ENCODE data around the gene RADIL. TPM values are rescaled to one million over a fixed set of nuclear protein-coding genes. Genes with fewer than 3 reads are reported as not detected.
A peak's percentile ranks its signal among the peaks of the same experiment; 100 is the strongest.

RADIL gene
- total and polyA plus RNA-seq, 2 of the 13 experiments (the other 11 are each of a cell fraction or from before 2014, with no cell fraction given) = 0.05 to 0.09 TPM

GRCh38 chr7:4830176-4830575 is 53.3 kb downstream of the RADIL start (continued):
- TF ChIP-seq BRF2 (CRISPR knock-in tag; IDR thresholded peaks at IDR 0.05) (no peak), SOX13 (IDR thresholded peaks at IDR 0.05) (no peak), SOX13 (CRISPR knock-in tag; conservative IDR thresholded peaks at IDR 0.05 in 1 of 2, IDR thresholded peaks at IDR 0.05 in 1 of 2) (peak in 1 of 2 experiments; percentile 22; a peak in 1 of 4 replicates), HOXA7 (CRISPR knock-in tag; IDR thresholded peaks at IDR 0.05) (no peak), BCL6 (CRISPR knock-in tag; IDR thresholded peaks at IDR 0.05) (peak; percentile 40; the same call in 1 of the 2 replicates), SALL1 (CRISPR knock-in tag; IDR thresholded peaks at IDR 0.05) (peak; percentile 79), ZMAT3 (CRISPR knock-in tag; conservative IDR thresholded peaks at IDR 0.05) (0 out of 2 replicates have a peak, but pooled peaks have one; percentile 40), CEBPG (CRISPR knock-in tag; IDR thresholded peaks at IDR 0.05) (peak; percentile 44), SIN3A (IDR thresholded peaks at IDR 0.05; ENCODE audit: borderline replicate concordance, low read depth, low read length) (no peak), FOSL1 (CRISPR knock-in tag; IDR thresholded peaks at IDR 0.05; ENCODE audit: borderline replicate concordance) (no peak), CHCHD3 (CRISPR knock-in tag; IDR thresholded peaks at IDR 0.05) (no peak), XRCC5 (optimal IDR thresholded peaks at IDR 0.05; ENCODE audit: low read length) (peak; percentile 99), ZNF530 (CRISPR knock-in tag; IDR thresholded peaks at IDR 0.05; ENCODE audit: low read depth) (no peak), XBP1 (CRISPR knock-in tag; IDR thresholded peaks at IDR 0.05) (no peak), HCFC1 (IDR thresholded peaks at IDR 0.05; ENCODE audit: low read depth, low read length) (no peak), ZBTB7A (CRISPR knock-in tag; IDR thresholded peaks at IDR 0.05) (peak; percentile 75; the same call in 1 of the 2 replicates), YEATS2 (CRISPR knock-in tag; IDR thresholded peaks at IDR 0.05; ENCODE audit: borderline replicate concordance) (peak; percentile 70; the same call in 1 of the 2 replicates), ZNF432 (CRISPR knock-in tag; IDR thresholded peaks at IDR 0.05; ENCODE audit: borderline replicate concordance) (no peak), PBX2 (CRISPR knock-in tag; IDR thresholded peaks at IDR 0.05) (no peak), ZKSCAN8 (CRISPR knock-in tag; IDR thresholded peaks at IDR 0.05; ENCODE audit: borderline replicate concordance) (0 out of 2 replicates have a peak, but pooled peaks have one; percentile 35), MNT (IDR thresholded peaks at IDR 0.05) (no peak), SP140L (CRISPR knock-in tag; IDR thresholded peaks at IDR 0.05; ENCODE audit: borderline replicate concordance) (no peak), AHR (CRISPR knock-in tag; IDR thresholded peaks at IDR 0.05) (0 out of 2 replicates have a peak, but pooled peaks have one; percentile 37), CERS6 (CRISPR knock-in tag; IDR thresholded peaks at IDR 0.05) (no peak), HNRNPUL1 (IDR thresholded peaks at IDR 0.05; ENCODE audit: low read depth, low read length) (no peak), BRD4 (CRISPR knock-in tag; IDR thresholded peaks at IDR 0.05) (no peak), YY1 (IDR thresholded peaks at IDR 0.05; ENCODE audit: insufficient read depth, insufficient replicate concordance, low read depth, low read length) (peak; percentile 62)
